ENCODE measurements around the gene OR13D1.

DNA sequence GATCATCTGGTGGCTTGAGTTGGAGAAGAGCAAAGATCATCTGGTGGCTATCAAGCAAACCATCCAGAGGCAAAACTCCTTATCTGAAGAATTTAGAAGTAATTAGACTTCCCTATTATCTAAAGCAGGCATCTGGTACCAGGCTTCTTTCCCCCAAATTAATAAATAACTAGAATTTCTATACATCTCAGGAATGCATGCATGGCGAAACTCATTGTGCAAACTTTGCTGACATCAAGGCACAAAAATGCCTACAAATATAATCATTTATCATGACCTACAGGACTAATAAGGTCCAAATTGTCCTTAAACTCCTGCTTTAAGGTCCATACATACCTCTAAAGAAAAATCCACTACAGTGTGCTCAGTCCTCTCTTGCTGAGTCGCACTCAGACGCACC, 6.0 kb downstream of the OR13D1 start:
- TF ChIP-seq, protein P1, sequence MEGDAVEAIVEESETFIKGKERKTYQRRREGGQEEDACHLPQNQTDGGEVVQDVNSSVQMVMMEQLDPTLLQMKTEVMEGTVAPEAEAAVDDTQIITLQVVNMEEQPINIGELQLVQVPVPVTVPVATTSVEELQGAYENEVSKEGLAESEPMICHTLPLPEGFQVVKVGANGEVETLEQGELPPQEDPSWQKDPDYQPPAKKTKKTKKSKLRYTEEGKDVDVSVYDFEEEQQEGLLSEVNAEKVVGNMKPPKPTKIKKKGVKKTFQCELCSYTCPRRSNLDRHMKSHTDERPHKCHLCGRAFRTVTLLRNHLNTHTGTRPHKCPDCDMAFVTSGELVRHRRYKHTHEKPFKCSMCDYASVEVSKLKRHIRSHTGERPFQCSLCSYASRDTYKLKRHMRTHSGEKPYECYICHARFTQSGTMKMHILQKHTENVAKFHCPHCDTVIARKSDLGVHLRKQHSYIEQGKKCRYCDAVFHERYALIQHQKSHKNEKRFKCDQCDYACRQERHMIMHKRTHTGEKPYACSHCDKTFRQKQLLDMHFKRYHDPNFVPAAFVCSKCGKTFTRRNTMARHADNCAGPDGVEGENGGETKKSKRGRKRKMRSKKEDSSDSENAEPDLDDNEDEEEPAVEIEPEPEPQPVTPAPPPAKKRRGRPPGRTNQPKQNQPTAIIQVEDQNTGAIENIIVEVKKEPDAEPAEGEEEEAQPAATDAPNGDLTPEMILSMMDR (conservative IDR thresholded peaks at IDR 0.05): no peak
- TF ChIP-seq ZFX (IDR thresholded peaks at IDR 0.05): no peak
